WTC11 (cell line): Measurements from ENCODE around the gene OPN3. TPM values are rescaled to one million over a fixed set of nuclear protein-coding genes. Genes with fewer than 3 reads are reported as not detected.
A peak's percentile ranks its signal among the peaks of the same experiment; 100 is the strongest.

ENCODE experiments used
- ATAC-seq: fragments of 200-7000 bp; cut with Tn5 transposase; 2 replicates; pipeline ENCODE4 v1.10.0; 2021; ENCODE audit warnings: mild to moderate bottlenecking, moderate library complexity
- CTCF ChIA-PET: fragments of 300-600 bp; sonication (Branson Sonifier 250); formaldehyde crosslinking; loops from one replicate; lab custom pipeline; 2021; ENCODE audit warnings: antibody characterized with exemption; lab: Charles Lee
- POLR2A ChIA-PET: fragments of 350-600 bp; sonication (Branson Sonifier 250); formaldehyde crosslinking; loops from one replicate; lab custom pipeline; 2021; ENCODE audit warnings: antibody characterized with exemption; lab: Charles Lee
- DNase-seq: peaks from one replicate; pipeline ENCODE4 v3.0.0; 2021; ENCODE audit warnings: low spot score
- H3K27ac Mint-ChIP-seq: 2 replicates; pipeline ENCODE4 v1.8.0; 2021; ENCODE audit warnings: mixed read lengths
- H3K27me3 Mint-ChIP-seq: 2 replicates; pipeline ENCODE4 v1.8.0; 2021; ENCODE audit warnings: low read depth, mild to moderate bottlenecking, moderate library complexity, mixed read lengths
- H3K36me3 Mint-ChIP-seq: 2 replicates; pipeline ENCODE4 v1.8.0; 2021; ENCODE audit warnings: mixed read lengths
- H3K4me1 Mint-ChIP-seq: 2 replicates; pipeline ENCODE4 v1.8.0; 2022; ENCODE audit warnings: mixed read lengths
- H3K4me3 Mint-ChIP-seq: 2 replicates; pipeline ENCODE4 v1.8.0; 2021; ENCODE audit warnings: mild to moderate bottlenecking, moderate library complexity, mixed read lengths
- H3K9me3 Mint-ChIP-seq: 2 replicates; pipeline ENCODE4 v1.8.0; 2021; ENCODE audit warnings: mixed read lengths
- FOXJ3 ChIP-seq: sonication (generic); formaldehyde crosslinking; IDR thresholded peaks from 2 replicates; pipeline ENCODE4 v1.9.0; 2021; ENCODE audit warnings: missing genetic modification reagents, mild to moderate bottlenecking, borderline replicate concordance
- FOXP1 ChIP-seq: sonication (generic); formaldehyde crosslinking; IDR thresholded peaks from 2 replicates; pipeline ENCODE4 v1.8.0; 2022; ENCODE audit warnings: missing genetic modification reagents, mild to moderate bottlenecking, moderate library complexity, borderline replicate concordance
- GABPB1 ChIP-seq: sonication (generic); formaldehyde crosslinking; IDR thresholded peaks from 2 replicates; pipeline ENCODE4 v1.8.1; 2023; ENCODE audit warnings: mild to moderate bottlenecking, missing genetic modification reagents
- GTF2I ChIP-seq: fragments of 250-450 bp; sonication (Bioruptor Pico); conservative IDR thresholded peaks from 2 replicates; pipeline ENCODE4 v1.4.0; 2021; ENCODE audit warnings: mild to moderate bottlenecking
- HMGA2 ChIP-seq: fragments of 250-450 bp; sonication (Bioruptor Pico); IDR thresholded peaks from 2 replicates; pipeline ENCODE4 v1.4.0; 2021; ENCODE audit warnings: mild to moderate bottlenecking, moderate library complexity
- JAZF1 ChIP-seq: fragments of 250-450 bp; sonication (Bioruptor Pico); IDR thresholded peaks from 2 replicates; pipeline ENCODE4 v1.9.0; 2021; ENCODE audit warnings: moderate library complexity, mild to moderate bottlenecking, inconsistent platforms
- KAT7 ChIP-seq: sonication (generic); formaldehyde crosslinking; IDR thresholded peaks from 2 replicates; pipeline ENCODE4 v1.8.1; 2023; ENCODE audit warnings: missing genetic modification reagents, mild to moderate bottlenecking, borderline replicate concordance
- NR2C2 ChIP-seq: sonication (generic); formaldehyde crosslinking; IDR thresholded peaks from 2 replicates; pipeline ENCODE4 v1.8.0; 2022; ENCODE audit warnings: mild to moderate bottlenecking, missing genetic modification reagents
- NR3C1 ChIP-seq: sonication (generic); formaldehyde crosslinking; conservative IDR thresholded peaks from 2 replicates; pipeline ENCODE4 v1.8.1; 2023; ENCODE audit warnings: low read depth, mild to moderate bottlenecking, missing genetic modification reagents
- PRRX2 ChIP-seq: fragments of 250-450 bp; sonication (Bioruptor Pico); IDR thresholded peaks from 2 replicates; pipeline ENCODE4 v1.8.0; 2021; ENCODE audit warnings: mild to moderate bottlenecking
- SMAD3 ChIP-seq: sonication (generic); formaldehyde crosslinking; IDR thresholded peaks from 2 replicates; pipeline ENCODE4 v1.8.0; 2022; ENCODE audit warnings: missing genetic modification reagents, mild to moderate bottlenecking, borderline replicate concordance
- SMAD4 ChIP-seq: sonication (generic); formaldehyde crosslinking; IDR thresholded peaks from 2 replicates; pipeline ENCODE4 v1.8.0; 2022; ENCODE audit warnings: mild to moderate bottlenecking, missing genetic modification reagents
- SOX15 ChIP-seq: fragments of 250-450 bp; sonication (Bioruptor Pico); IDR thresholded peaks from 2 replicates; pipeline ENCODE4 v1.9.0; 2021; ENCODE audit warnings: mild to moderate bottlenecking
- SP1 ChIP-seq: sonication (generic); formaldehyde crosslinking; conservative IDR thresholded peaks from 2 replicates; pipeline ENCODE4 v1.8.1; 2022; ENCODE audit warnings: missing genetic modification reagents
- TP53 ChIP-seq: sonication (generic); formaldehyde crosslinking; IDR thresholded peaks from 2 replicates; pipeline ENCODE4 v1.8.1; 2023; ENCODE audit warnings: mild to moderate bottlenecking, missing genetic modification reagents
- ZBTB21 ChIP-seq: sonication (generic); formaldehyde crosslinking; IDR thresholded peaks from 2 replicates; pipeline ENCODE4 v1.8.1; 2023; ENCODE audit warnings: mild to moderate bottlenecking, missing genetic modification reagents, borderline replicate concordance
- ZNF317 ChIP-seq: sonication (generic); formaldehyde crosslinking; IDR thresholded peaks from 2 replicates; pipeline ENCODE4 v1.8.1; 2023; ENCODE audit warnings: low read depth, mild to moderate bottlenecking, moderate library complexity, missing genetic modification reagents, borderline replicate concordance
- ZNF416 ChIP-seq: fragments of 250-450 bp; sonication (Bioruptor Pico); IDR thresholded peaks from 2 replicates; pipeline ENCODE4 v1.9.0; 2021; ENCODE audit warnings: mild to moderate bottlenecking, inconsistent platforms
- ZNF671 ChIP-seq: fragments of 250-450 bp; sonication (Bioruptor Pico); IDR thresholded peaks from 2 replicates; pipeline ENCODE4 v1.8.0; 2021; ENCODE audit warnings: mild to moderate bottlenecking
- total RNA-seq: library from RNA; stranded (reverse); gene quantifications from 3 replicates; pipeline ENCODE4 v1.2.3, GENCODE V29; 2021
- TF ChIP-seq, protein P1 (sequence below): sonication (generic); formaldehyde crosslinking; conservative IDR thresholded peaks from 2 replicates; pipeline ENCODE4 v1.8.1; 2022; ENCODE audit warnings: mild to moderate bottlenecking, missing genetic modification reagents
- TF ChIP-seq, protein P2 (sequence below): sonication (generic); formaldehyde crosslinking; IDR thresholded peaks from 2 replicates; pipeline ENCODE4 v1.8.1; 2023; ENCODE audit warnings: mild to moderate bottlenecking, missing genetic modification reagents
- TF ChIP-seq, protein P3 (sequence below): sonication (generic); formaldehyde crosslinking; IDR thresholded peaks from 2 replicates; pipeline ENCODE4 v1.8.1; 2022; ENCODE audit warnings: low read depth, mild to moderate bottlenecking, moderate library complexity, missing genetic modification reagents, borderline replicate concordance
- TF ChIP-seq, protein P4 (sequence below): sonication (generic); formaldehyde crosslinking; IDR thresholded peaks from 2 replicates; pipeline ENCODE4 v1.8.0; 2023; ENCODE audit warnings: missing genetic modification reagents
- TF ChIP-seq, protein P5 (sequence below): sonication (generic); formaldehyde crosslinking; IDR thresholded peaks from 2 replicates; pipeline ENCODE4 v1.8.1; 2023; ENCODE audit warnings: mild to moderate bottlenecking, missing genetic modification reagents, moderate library complexity
- TF ChIP-seq, protein P6 (sequence below): sonication (generic); formaldehyde crosslinking; conservative IDR thresholded peaks from 2 replicates; pipeline ENCODE4 v1.8.1; 2023; ENCODE audit warnings: mild to moderate bottlenecking, low read depth, missing genetic modification reagents, moderate library complexity
- TF ChIP-seq, protein P7 (sequence below): fragments of 250-450 bp; sonication (Bioruptor Pico); IDR thresholded peaks from 2 replicates; pipeline ENCODE4 v1.9.0; 2021; ENCODE audit warnings: mild to moderate bottlenecking

The OPN3 gene
- total RNA-seq, 1 experiment from 2014 or later = 17.2 TPM

DNA sequence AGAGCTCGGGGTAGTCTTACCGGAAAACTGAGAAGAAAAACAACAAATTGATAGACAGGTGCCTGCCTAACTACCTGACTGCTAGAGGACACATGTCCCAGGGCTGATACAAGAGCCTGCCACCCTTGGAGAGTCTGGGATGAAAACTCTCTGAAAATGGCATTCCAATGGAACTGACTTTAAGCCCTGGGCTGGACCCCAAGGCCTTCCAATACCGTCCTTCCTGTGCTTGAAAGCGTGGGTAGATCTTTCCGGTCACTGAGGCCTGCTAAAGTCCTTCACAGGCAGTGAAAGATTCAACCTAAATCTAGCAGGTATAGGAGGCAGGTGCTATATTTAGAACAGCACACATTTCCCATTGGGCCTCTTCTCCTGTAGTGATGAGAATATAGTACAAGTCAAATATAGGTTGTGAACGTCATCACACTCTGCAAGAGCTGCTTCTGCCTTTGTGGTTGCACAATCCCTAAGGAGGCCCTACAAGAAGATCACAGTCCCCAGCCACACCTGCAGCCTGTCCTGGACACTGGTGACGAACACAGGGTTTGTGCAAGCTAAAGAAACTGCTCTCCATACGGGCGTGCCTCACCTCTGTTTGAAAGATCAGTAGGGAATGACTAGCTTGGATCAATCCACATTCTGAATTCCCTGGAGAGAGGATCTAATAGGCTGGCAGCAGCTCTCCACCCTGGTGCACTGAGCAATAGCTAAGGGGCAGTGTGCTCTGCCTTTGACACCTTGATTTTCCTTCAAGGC is 876 bp upstream of the OPN3 start:
- no peak for ATAC-seq

DNA sequence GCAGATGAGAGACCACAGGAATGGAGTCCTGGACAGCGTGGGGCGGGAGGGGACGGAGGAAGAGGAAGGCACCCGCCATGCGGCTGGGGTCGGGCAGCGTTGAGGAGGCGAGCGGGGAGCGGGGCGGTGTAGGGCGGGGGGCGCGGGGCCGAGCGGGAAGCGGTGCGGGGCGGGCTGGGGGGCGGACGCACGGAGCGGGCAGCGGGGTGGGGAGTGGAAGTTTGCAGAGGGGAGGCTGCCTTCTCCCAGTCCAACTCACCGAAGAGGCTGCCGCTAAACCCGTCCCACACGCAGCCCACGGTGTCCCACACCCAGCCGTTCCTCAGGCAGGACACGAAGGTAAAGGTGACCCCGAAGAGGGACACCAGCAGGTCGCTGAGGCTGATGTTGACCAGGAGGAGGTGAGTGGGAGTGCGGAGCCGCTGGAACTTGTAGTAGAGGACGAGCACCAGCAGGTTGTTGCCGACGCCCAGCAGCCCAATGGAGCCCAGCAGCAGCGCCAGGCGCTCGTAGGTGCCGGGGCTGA is 483 bp downstream of the OPN3 start:
- H3K4me3 Mint-ChIP-seq = peak overlapping the region; percentile 80
- ATAC-seq (peak; percentile 63), DNase-seq (peak; percentile 40)
- peaks cover 25% of the 10 kb centered on the region for H3K9me3 Mint-ChIP-seq
- ChIA-PET POLR2A (interaction anchor here (1.2 kb wide), 1 partner anchor 12 kb away, joined by 3 read pairs; no protein-coding TSS in a partner anchor), CTCF (interaction anchor here (1.3 kb wide), 1 partner anchor 29 kb away, joined by 4 read pairs; no protein-coding TSS in a partner anchor)
- H3K4me1 Mint-ChIP-seq = peaks cover 26% of the 10 kb centered on the region
- peak overlapping the region; percentile 73; the same call in 1 of the 2 replicates for H3K27ac Mint-ChIP-seq
- peaks cover 43% of the 10 kb centered on the region for H3K36me3 Mint-ChIP-seq
- H3K27me3 Mint-ChIP-seq = peaks cover 18% of the 10 kb centered on the region
- no peak for TF ChIP-seq JAZF1
- TF ChIP-seq, protein P1, sequence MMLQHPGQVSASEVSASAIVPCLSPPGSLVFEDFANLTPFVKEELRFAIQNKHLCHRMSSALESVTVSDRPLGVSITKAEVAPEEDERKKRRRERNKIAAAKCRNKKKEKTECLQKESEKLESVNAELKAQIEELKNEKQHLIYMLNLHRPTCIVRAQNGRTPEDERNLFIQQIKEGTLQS (CRISPR knock-in tag) = no peak
- no peak for TF ChIP-seq GTF2I (CRISPR knock-in tag)
- no peak for TF ChIP-seq ZNF671
- TF ChIP-seq, protein P2, sequence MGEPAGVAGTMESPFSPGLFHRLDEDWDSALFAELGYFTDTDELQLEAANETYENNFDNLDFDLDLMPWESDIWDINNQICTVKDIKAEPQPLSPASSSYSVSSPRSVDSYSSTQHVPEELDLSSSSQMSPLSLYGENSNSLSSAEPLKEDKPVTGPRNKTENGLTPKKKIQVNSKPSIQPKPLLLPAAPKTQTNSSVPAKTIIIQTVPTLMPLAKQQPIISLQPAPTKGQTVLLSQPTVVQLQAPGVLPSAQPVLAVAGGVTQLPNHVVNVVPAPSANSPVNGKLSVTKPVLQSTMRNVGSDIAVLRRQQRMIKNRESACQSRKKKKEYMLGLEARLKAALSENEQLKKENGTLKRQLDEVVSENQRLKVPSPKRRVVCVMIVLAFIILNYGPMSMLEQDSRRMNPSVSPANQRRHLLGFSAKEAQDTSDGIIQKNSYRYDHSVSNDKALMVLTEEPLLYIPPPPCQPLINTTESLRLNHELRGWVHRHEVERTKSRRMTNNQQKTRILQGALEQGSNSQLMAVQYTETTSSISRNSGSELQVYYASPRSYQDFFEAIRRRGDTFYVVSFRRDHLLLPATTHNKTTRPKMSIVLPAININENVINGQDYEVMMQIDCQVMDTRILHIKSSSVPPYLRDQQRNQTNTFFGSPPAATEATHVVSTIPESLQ = no peak
- TF ChIP-seq, protein P3, sequence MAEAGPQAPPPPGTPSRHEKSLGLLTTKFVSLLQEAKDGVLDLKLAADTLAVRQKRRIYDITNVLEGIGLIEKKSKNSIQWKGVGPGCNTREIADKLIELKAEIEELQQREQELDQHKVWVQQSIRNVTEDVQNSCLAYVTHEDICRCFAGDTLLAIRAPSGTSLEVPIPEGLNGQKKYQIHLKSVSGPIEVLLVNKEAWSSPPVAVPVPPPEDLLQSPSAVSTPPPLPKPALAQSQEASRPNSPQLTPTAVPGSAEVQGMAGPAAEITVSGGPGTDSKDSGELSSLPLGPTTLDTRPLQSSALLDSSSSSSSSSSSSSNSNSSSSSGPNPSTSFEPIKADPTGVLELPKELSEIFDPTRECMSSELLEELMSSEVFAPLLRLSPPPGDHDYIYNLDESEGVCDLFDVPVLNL = no peak
- TF ChIP-seq, protein P4, sequence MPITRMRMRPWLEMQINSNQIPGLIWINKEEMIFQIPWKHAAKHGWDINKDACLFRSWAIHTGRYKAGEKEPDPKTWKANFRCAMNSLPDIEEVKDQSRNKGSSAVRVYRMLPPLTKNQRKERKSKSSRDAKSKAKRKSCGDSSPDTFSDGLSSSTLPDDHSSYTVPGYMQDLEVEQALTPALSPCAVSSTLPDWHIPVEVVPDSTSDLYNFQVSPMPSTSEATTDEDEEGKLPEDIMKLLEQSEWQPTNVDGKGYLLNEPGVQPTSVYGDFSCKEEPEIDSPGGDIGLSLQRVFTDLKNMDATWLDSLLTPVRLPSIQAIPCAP = no peak
- no peak for TF ChIP-seq HMGA2
- TF ChIP-seq, protein P5, sequence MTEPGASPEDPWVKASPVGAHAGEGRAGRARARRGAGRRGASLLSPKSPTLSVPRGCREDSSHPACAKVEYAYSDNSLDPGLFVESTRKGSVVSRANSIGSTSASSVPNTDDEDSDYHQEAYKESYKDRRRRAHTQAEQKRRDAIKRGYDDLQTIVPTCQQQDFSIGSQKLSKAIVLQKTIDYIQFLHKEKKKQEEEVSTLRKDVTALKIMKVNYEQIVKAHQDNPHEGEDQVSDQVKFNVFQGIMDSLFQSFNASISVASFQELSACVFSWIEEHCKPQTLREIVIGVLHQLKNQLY (CRISPR knock-in tag) = no peak

More for the DNA sequence above, 876 bp upstream of the OPN3 start:
- H3K27me3 Mint-ChIP-seq = peaks cover 18% of the 10 kb centered on the region
- ChIA-PET CTCF (interaction anchor here (0.6 to 1.3 kb wide), 5 partner anchors 30 to 551 kb away, joined by 3 to 5 read pairs (median 4); partner anchors contain the start of gene EXO1), POLR2A (interaction anchor here (1.2 kb wide), 1 partner anchor 13 kb away, joined by 3 read pairs; no protein-coding TSS in a partner anchor)
- peaks cover 37% of the 10 kb centered on the region for H3K4me1 Mint-ChIP-seq
- DNase-seq = no peak
- 0 out of 2 replicates have a peak overlapping the region, but pooled peaks have one; percentile 71 for H3K27ac Mint-ChIP-seq
- H3K36me3 Mint-ChIP-seq = peaks cover 30% of the 10 kb centered on the region
- peak overlapping the region; percentile 57 for H3K4me3 Mint-ChIP-seq
- TF ChIP-seq NR2C2 (CRISPR knock-in tag) = no peak
- TF ChIP-seq GABPB1 (CRISPR knock-in tag) = no peak; the same call in 1 of the 2 replicates
- TF ChIP-seq, protein P5 (CRISPR knock-in tag) = no peak
- TF ChIP-seq SMAD4 (CRISPR knock-in tag) = no peak
- TF ChIP-seq NR3C1 (CRISPR knock-in tag) = no peak
- no peak for TF ChIP-seq ZBTB21 (CRISPR knock-in tag)
- TF ChIP-seq, protein P6, sequence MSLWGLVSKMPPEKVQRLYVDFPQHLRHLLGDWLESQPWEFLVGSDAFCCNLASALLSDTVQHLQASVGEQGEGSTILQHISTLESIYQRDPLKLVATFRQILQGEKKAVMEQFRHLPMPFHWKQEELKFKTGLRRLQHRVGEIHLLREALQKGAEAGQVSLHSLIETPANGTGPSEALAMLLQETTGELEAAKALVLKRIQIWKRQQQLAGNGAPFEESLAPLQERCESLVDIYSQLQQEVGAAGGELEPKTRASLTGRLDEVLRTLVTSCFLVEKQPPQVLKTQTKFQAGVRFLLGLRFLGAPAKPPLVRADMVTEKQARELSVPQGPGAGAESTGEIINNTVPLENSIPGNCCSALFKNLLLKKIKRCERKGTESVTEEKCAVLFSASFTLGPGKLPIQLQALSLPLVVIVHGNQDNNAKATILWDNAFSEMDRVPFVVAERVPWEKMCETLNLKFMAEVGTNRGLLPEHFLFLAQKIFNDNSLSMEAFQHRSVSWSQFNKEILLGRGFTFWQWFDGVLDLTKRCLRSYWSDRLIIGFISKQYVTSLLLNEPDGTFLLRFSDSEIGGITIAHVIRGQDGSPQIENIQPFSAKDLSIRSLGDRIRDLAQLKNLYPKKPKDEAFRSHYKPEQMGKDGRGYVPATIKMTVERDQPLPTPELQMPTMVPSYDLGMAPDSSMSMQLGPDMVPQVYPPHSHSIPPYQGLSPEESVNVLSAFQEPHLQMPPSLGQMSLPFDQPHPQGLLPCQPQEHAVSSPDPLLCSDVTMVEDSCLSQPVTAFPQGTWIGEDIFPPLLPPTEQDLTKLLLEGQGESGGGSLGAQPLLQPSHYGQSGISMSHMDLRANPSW (CRISPR knock-in tag) = no peak
- no peak for TF ChIP-seq ZNF416
- no peak for TF ChIP-seq SP1
- TF ChIP-seq, protein P7, sequence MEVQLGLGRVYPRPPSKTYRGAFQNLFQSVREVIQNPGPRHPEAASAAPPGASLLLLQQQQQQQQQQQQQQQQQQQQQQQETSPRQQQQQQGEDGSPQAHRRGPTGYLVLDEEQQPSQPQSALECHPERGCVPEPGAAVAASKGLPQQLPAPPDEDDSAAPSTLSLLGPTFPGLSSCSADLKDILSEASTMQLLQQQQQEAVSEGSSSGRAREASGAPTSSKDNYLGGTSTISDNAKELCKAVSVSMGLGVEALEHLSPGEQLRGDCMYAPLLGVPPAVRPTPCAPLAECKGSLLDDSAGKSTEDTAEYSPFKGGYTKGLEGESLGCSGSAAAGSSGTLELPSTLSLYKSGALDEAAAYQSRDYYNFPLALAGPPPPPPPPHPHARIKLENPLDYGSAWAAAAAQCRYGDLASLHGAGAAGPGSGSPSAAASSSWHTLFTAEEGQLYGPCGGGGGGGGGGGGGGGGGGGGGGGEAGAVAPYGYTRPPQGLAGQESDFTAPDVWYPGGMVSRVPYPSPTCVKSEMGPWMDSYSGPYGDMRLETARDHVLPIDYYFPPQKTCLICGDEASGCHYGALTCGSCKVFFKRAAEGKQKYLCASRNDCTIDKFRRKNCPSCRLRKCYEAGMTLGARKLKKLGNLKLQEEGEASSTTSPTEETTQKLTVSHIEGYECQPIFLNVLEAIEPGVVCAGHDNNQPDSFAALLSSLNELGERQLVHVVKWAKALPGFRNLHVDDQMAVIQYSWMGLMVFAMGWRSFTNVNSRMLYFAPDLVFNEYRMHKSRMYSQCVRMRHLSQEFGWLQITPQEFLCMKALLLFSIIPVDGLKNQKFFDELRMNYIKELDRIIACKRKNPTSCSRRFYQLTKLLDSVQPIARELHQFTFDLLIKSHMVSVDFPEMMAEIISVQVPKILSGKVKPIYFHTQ (CRISPR knock-in tag) = no peak
- TF ChIP-seq TP53 (CRISPR knock-in tag) = no peak
- no peak for TF ChIP-seq PRRX2 (CRISPR knock-in tag)
- no peak for TF ChIP-seq FOXP1 (CRISPR knock-in tag)
- no peak for TF ChIP-seq ZNF317 (CRISPR knock-in tag)
- no peak for TF ChIP-seq KAT7
- no peak for TF ChIP-seq FOXJ3 (CRISPR knock-in tag)
- no peak for TF ChIP-seq SOX15 (CRISPR knock-in tag)
- no peak for TF ChIP-seq SMAD3 (CRISPR knock-in tag)
- H3K9me3 Mint-ChIP-seq = peaks cover 25% of the 10 kb centered on the region
